ENCODE results near the gene LASP1. TPM values are rescaled to one million over a fixed set of nuclear protein-coding genes. Genes with fewer than 3 reads are reported as not detected.

LASP1 gene, protein sequence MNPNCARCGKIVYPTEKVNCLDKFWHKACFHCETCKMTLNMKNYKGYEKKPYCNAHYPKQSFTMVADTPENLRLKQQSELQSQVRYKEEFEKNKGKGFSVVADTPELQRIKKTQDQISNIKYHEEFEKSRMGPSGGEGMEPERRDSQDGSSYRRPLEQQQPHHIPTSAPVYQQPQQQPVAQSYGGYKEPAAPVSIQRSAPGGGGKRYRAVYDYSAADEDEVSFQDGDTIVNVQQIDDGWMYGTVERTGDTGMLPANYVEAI
- 100 to 1,000 TPM in 4 of 5 donors, 10 to 100 TPM in 1; 97.2 to 157 (median 122) TPM for total RNA-seq
- 89.8 TPM for total RNA-seq (2013)
- 52.5 to 304 (median 206) reads per million in 29 experiments for total RNA-seq

DNA sequence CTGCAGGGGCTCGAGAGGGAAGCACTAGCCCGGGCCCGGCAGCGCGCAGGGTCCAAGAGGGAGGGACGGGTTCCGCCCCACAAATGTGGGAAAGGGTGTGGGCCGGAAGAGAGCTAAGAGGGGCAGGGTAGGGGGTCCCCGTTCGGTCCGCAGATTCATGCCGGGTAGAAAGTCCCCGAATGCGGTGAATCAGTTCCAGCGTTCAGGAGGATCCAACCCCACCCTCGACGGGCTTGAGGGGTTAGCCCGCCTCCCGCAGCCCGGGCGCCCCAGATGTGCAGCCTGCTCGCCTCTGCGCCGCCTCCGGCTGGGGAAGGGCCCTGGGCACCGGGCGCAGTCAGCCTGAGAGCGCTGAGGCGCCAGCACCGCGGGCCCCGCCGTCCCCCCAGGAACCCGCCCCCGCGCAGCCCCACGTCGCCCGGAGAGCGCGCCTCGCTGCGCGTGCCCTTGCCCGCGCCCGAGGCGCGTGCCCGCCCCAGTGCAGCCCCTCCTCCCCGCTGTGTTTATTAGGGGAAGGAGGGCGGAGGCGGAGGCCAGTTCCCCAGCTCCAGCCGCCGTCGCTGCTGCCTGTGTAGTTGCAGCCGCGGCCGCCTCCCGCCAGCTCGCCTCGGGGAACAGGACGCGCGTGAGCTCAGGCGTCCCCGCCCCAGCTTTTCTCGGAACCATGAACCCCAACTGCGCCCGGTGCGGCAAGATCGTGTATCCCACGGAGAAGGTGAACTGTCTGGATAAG, at the start of gene LASP1:
TSS of gene LASP1 (plus strand) at position 533 of the 733 bp plus-strand sequence. CDS start at position 665, 132 bp downstream.
- POLR2A ChIA-PET = interaction anchor here (0.7 to 3.4 kb wide), 5 partner anchors 10 to 29 kb away, joined by 3 to 26 read pairs (median 5); partner anchors contain the start of gene RPL23 (in 2 of the 2)
- peaks cover 38 to 61% of the 10 kb centered on the region in 2 experiments for H3K4me1 ChIP-seq (ENCODE audit: control insufficient read depth in 1 of 2, extremely low read depth in 1 of 2, insufficient read depth in 2 of 2, low read length in 2 of 2)
- H3K9me3 Mint-ChIP-seq = no peaks in the 10 kb centered on the region

DNA sequence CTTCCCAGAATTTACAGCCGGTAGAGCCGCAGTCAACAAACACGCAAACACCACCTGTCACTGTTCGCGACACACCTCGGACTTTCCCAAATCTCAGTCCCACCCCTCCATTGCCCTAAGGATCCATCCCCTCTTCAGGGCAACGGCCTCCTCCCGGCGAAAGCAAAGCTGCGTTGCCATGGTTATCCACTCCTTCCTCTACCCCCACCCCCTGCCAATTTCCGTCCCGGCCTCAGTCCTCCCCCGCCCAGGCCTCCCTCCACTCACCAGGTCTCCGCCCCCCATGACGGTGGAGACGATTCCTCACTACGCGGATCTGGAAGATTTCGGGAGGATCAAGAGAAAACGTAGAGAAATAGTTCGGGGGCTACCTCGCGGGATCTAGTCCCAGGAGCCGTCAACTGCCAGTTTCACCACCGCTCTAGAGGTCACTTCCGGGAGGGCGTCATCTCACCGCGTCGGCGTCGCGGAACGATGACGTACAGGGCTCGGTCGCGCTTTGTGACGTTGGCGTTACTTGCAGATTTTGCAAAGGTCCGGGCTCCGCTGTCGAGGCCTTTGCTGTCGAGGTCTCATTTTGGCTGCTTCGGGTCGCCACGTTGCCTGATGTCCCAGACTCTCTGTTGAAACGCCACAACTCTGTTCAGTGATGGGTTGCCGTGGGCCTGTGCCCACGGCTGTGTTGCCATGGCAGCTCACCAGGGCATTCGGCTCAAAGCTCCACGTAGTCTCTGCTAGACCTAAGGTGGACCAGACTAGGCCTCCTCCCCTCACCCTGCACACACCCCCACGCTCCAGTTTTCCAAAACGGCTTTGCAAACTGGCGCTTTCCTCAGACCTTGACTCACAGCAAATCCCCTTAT, 44.7 kb upstream of the LASP1 start, which contains the start of gene CWC25:
TSS of gene CWC25 (minus strand) at position 423 of the 863 bp plus-strand sequence. CDS start at position 285, 138 bp downstream.
- under 1% methylated on average over 47 of the region's 55 CpGs for WGBS (ENCODE audit: insufficient coverage)
- Mint-ChIP-seq H3K27ac (peak within 1 kb of the TSS; percentile 98 to 99), H3K36me3 (peaks cover 16% of the 10 kb centered on the region), H3K9me3 (no peaks in the 10 kb centered on the region), H3K4me1 (peaks cover 29 to 36% (median 34%) of the 10 kb centered on the region in 3 donors), H3K27me3 (no peaks in the 10 kb centered on the region), H3K4me3 (peak within 1 kb of the TSS; percentile 92 to 97 (median 97))
- Histone ChIP-seq H3K36me3 (ENCODE audit: control insufficient read depth in 2 of 2, extremely low read depth in 1 of 2, insufficient read depth in 1 of 2, low read length in 1 of 2) (peaks cover 2 to 15% of the 10 kb centered on the region in 2 donors), H3K4me1 (ENCODE audit: control insufficient read depth in 1 of 2, extremely low read depth in 1 of 2, insufficient read depth in 2 of 2, low read length in 2 of 2) (peaks cover 6 to 25% of the 10 kb centered on the region in 2 experiments), H3K4me3 (ENCODE audit: control insufficient read depth in 1 of 2, extremely low read depth in 1 of 2, low read length in 1 of 2) (peak within 1 kb of the TSS; percentile 67 to 78), H3K9me3 (no peaks in the 10 kb centered on the region), H3K27ac (ENCODE audit: low read length) (peak within 1 kb of the TSS; percentile 96), H3K27me3 (replicated peaks in 1 of 2; ENCODE audit: control insufficient read depth in 2 of 2, extremely low read depth in 1 of 2, insufficient read depth in 2 of 2, low read length in 1 of 2) (no peaks in the 10 kb centered on the region)
- ATAC-seq (replicated peaks in 1 of 4) (peak; percentile 79 to 87 (median 84)), DNase-seq (peak; percentile 81 to 99 (median 92))
- ChIA-PET CTCF (interaction anchor here (0.5 to 1.7 kb wide), 4 partner anchors 28 to 654 kb away, joined by 4 to 6 read pairs (median 6); partner anchors contain the start of gene RPL23 (in 1 of the 2)), POLR2A (interaction anchor here (0.5 to 2.9 kb wide), 8 partner anchors 11 to 231 kb away, joined by 3 to 20 read pairs (median 3); partner anchors contain the start of gene RPL23 (in 1 of the 2))

More for the DNA sequence above, at the start of gene LASP1:
- peak within 1 kb of the TSS; percentile 97 to 98 for H3K27ac Mint-ChIP-seq
- WGBS (ENCODE audit: insufficient coverage) = under 1% methylated on average over 62 of the region's 73 CpGs
- Histone ChIP-seq H3K27me3 (replicated peaks in 1 of 2; ENCODE audit: control insufficient read depth in 2 of 2, extremely low read depth in 1 of 2, insufficient read depth in 2 of 2, low read length in 1 of 2) (no peaks in the 10 kb centered on the region), H3K9me3 (no peaks in the 10 kb centered on the region), H3K4me3 (ENCODE audit: control insufficient read depth in 1 of 2, extremely low read depth in 1 of 2, low read length in 1 of 2) (peak within 1 kb of the TSS; percentile 95 to 100), H3K27ac (ENCODE audit: low read length) (peak within 1 kb of the TSS; percentile 83), H3K36me3 (ENCODE audit: control insufficient read depth in 2 of 2, extremely low read depth in 1 of 2, insufficient read depth in 1 of 2, low read length in 1 of 2) (peaks cover 0 to 20% of the 10 kb centered on the region in 2 donors)
- peaks cover 49 to 63% (median 55%) of the 10 kb centered on the region in 3 donors for H3K4me1 Mint-ChIP-seq
- ATAC-seq (replicated peaks in 1 of 4) = peak; percentile 74 to 80 (median 77)
- H3K36me3 Mint-ChIP-seq = no peaks in the 10 kb centered on the region
- peak; percentile 73 to 92 (median 84) for DNase-seq
- CTCF ChIA-PET = interaction anchor here (0.6 to 3.2 kb wide), 9 partner anchors 16 to 295 kb away, joined by 3 to 35 read pairs (median 3); partner anchors contain the start of gene RPL23 (in 1 of the 2)
- peak within 1 kb of the TSS; percentile 98 to 99 (median 98) for H3K4me3 Mint-ChIP-seq
- peaks cover 0 to 1% of the 10 kb centered on the region in 2 donors for H3K27me3 Mint-ChIP-seq

DNA sequence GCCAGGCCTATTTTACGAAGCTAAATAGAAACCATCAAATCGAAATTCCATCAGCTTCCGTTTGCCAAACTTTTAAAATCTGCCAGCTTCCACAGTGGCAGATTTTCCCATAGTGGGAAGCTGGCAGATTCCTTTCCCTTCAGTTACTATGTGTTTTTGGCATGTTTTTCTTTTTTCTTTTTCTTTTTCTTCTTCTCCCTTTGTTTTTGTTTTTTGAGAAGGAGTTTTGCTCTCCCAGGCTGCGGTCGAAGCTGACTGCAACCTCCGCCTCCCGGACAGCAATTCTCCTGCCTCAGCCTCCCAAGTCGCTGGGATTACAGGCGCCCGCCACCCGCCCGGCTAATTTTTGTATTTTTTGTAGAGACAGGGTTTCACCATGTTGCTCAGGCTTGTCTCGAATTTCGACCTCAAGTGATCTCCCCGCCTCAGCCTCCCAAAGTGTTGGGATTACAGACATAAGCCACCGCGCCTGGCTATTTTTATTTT, 44.1 kb upstream of the LASP1 start:
- peak overlapping the region; percentile 96 for H3K27ac ChIP-seq (ENCODE audit: low read length)
- peak overlapping the region; percentile 67 to 78 for H3K4me3 ChIP-seq (ENCODE audit: control insufficient read depth in 1 of 2, extremely low read depth in 1 of 2, low read length in 1 of 2)
- H3K9me3 Mint-ChIP-seq = no peaks in the 10 kb centered on the region
- ChIA-PET CTCF (interaction anchor here (0.5 to 1.7 kb wide), 3 partner anchors 28 to 640 kb away, joined by 5 to 6 read pairs (median 6); partner anchors contain the start of gene RPL23 (in 1 of the 2)), POLR2A (interaction anchor here (0.5 to 2.9 kb wide), 7 partner anchors 12 to 231 kb away, joined by 3 to 20 read pairs (median 3); partner anchors contain the start of gene RPL23 (in 1 of the 2))
- H3K9me3 ChIP-seq = no peaks in the 10 kb centered on the region
- peaks cover 6 to 25% of the 10 kb centered on the region in 2 experiments for H3K4me1 ChIP-seq (ENCODE audit: control insufficient read depth in 1 of 2, extremely low read depth in 1 of 2, insufficient read depth in 2 of 2, low read length in 2 of 2)
- 94% methylated on average over 7 of the region's 17 CpGs for WGBS (ENCODE audit: insufficient coverage)
- peaks cover 29% of the 10 kb centered on the region in 3 donors for H3K4me1 Mint-ChIP-seq
- DNase-seq (no peak), ATAC-seq (replicated peaks in 1 of 4) (no peak)
- no peaks in the 10 kb centered on the region for H3K27me3 Mint-ChIP-seq
- peak overlapping the region; percentile 92 to 97 (median 97) for H3K4me3 Mint-ChIP-seq
- H3K27me3 ChIP-seq (replicated peaks in 1 of 2; ENCODE audit: control insufficient read depth in 2 of 2, extremely low read depth in 1 of 2, insufficient read depth in 2 of 2, low read length in 1 of 2) = no peaks in the 10 kb centered on the region
- peak overlapping the region; percentile 98 to 99 for H3K27ac Mint-ChIP-seq
- peaks cover 1 to 8% of the 10 kb centered on the region in 2 donors for H3K36me3 ChIP-seq (ENCODE audit: control insufficient read depth in 2 of 2, extremely low read depth in 1 of 2, insufficient read depth in 1 of 2, low read length in 1 of 2)
- peaks cover 10% of the 10 kb centered on the region for H3K36me3 Mint-ChIP-seq

DNA sequence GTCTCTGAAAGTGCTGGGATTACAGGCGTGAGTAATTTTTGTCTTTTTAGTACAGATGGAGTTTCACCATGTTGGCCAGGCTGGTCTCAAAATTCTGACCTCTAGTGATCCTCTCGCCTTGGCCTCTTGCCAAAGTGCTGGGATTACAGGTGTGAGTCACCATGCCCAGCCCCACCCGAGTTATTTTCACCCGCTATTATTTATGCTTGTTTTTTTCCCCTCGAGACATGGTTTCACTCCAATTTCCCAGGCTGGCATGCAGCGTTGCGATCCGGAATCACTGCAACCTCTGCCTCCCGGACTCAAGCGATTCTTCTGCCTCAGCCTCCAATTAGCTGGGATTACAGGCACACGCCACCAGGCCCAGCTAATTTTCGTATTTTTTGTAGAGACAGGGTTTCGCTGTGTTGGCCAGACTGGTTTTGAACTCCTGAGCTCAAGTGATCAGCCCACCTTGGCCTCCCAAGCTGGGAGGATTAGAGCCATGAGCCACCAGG, 25.5 kb upstream of the LASP1 start:
- Histone ChIP-seq H3K9me3 (no peaks in the 10 kb centered on the region), H3K36me3 (ENCODE audit: control insufficient read depth in 2 of 2, extremely low read depth in 1 of 2, insufficient read depth in 1 of 2, low read length in 1 of 2) (peaks cover 2 to 23% of the 10 kb centered on the region in 2 donors), H3K27ac (ENCODE audit: low read length) (no peak overlapping the region), H3K4me3 (ENCODE audit: control insufficient read depth in 1 of 2, extremely low read depth in 1 of 2, low read length in 1 of 2) (no peak overlapping the region), H3K27me3 (replicated peaks in 1 of 2; ENCODE audit: control insufficient read depth in 2 of 2, extremely low read depth in 1 of 2, insufficient read depth in 2 of 2, low read length in 1 of 2) (no peaks in the 10 kb centered on the region), H3K4me1 (ENCODE audit: control insufficient read depth in 1 of 2, extremely low read depth in 1 of 2, insufficient read depth in 2 of 2, low read length in 2 of 2) (no peaks in the 10 kb centered on the region)
- Mint-ChIP-seq H3K27ac (no peak overlapping the region), H3K27me3 (no peaks in the 10 kb centered on the region), H3K4me3 (no peak overlapping the region), H3K4me1 (peaks cover 0 to 11% (median 6%) of the 10 kb centered on the region in 3 donors), H3K9me3 (no peaks in the 10 kb centered on the region), H3K36me3 (peaks cover 14% of the 10 kb centered on the region)
- CTCF ChIA-PET = interaction anchor here in 1 of 2 donors (0.7 kb wide), 1 partner anchor 37 kb away, joined by 3 read pairs; no protein-coding TSS in a partner anchor
- POLR2A ChIA-PET = no interaction called here
- no peak for ATAC-seq (replicated peaks in 1 of 4)
- 89% methylated on average over 10 of the region's 13 CpGs for WGBS (ENCODE audit: insufficient coverage)
- no peak for DNase-seq

DNA sequence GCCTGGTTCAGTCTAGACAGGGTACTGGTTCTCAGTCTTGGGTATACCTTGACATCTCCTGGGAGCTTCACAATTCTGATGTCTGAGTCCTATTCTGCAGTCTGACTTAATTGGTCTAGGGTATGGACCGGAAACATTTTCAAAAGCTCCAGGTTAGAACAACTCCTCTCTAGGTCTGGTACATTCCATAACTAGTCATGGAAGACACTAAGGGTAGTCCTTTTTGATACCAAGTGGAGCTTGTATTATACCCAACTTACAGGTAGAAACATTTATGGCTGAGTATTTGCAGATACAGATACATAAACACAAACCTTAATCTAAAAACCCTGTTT, 21.3 kb upstream of the LASP1 start:
- Mint-ChIP-seq H3K36me3 (peaks cover 50% of the 10 kb centered on the region), H3K9me3 (no peaks in the 10 kb centered on the region), H3K4me1 (peaks cover 34 to 37% (median 36%) of the 10 kb centered on the region in 3 donors), H3K27ac (no peak overlapping the region), H3K4me3 (no peak overlapping the region), H3K27me3 (no peaks in the 10 kb centered on the region)
- Histone ChIP-seq H3K27ac (ENCODE audit: low read length) (no peak overlapping the region), H3K4me1 (ENCODE audit: control insufficient read depth in 1 of 2, extremely low read depth in 1 of 2, insufficient read depth in 2 of 2, low read length in 2 of 2) (peaks cover 12 to 25% of the 10 kb centered on the region in 2 experiments), H3K9me3 (no peaks in the 10 kb centered on the region), H3K36me3 (ENCODE audit: control insufficient read depth in 2 of 2, extremely low read depth in 1 of 2, insufficient read depth in 1 of 2, low read length in 1 of 2) (peaks cover 9 to 59% of the 10 kb centered on the region in 2 donors), H3K27me3 (replicated peaks in 1 of 2; ENCODE audit: control insufficient read depth in 2 of 2, extremely low read depth in 1 of 2, insufficient read depth in 2 of 2, low read length in 1 of 2) (no peaks in the 10 kb centered on the region), H3K4me3 (ENCODE audit: control insufficient read depth in 1 of 2, extremely low read depth in 1 of 2, low read length in 1 of 2) (no peak overlapping the region)
- DNase-seq = no peak
- ChIA-PET CTCF (no interaction called here), POLR2A (interaction anchor here in 1 of 2 donors (0.6 kb wide), 1 partner anchor 290 kb away, joined by 3 read pairs; no protein-coding TSS in a partner anchor)
- WGBS (ENCODE audit: insufficient coverage) = no CpG with 5 or more reads among the region's 1 CpG
- no peak for ATAC-seq (replicated peaks in 1 of 4)
